Measurements from ENCODE around the gene PPP2CA.

PPP2CA gene

DNA sequence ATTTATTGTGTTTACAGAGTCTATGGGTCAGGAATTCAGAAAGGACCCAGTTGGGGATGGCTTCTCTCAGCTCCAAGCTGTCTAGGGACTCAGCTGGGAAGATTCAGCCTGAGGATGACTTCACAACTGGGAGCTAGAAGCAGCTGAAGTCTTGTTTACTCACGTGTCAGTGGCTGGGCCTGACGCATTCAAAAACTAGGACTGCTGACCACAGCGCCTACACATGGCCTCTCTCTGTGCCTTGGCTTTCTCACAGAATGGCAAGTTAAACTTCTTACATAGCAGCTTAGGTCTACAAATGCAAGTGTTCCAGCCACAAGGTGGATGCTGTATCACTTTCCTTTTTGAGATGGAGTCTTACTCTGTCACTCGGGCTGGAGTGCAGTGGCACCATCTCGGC, 16.3 kb upstream of the PPP2CA start:
- H3K27me3 ChIP-seq (ENCODE audit: low read length): no peaks in the 10 kb centered on the region
- no peak overlapping the region for H2AFZ ChIP-seq (ENCODE audit: low read depth, low read length, severe bottlenecking)
- no peak for TF ChIP-seq EZH2phosphoT487 (conservative IDR thresholded peaks at IDR 0.05; ENCODE audit: low read length)
- TF ChIP-seq, protein P1, sequence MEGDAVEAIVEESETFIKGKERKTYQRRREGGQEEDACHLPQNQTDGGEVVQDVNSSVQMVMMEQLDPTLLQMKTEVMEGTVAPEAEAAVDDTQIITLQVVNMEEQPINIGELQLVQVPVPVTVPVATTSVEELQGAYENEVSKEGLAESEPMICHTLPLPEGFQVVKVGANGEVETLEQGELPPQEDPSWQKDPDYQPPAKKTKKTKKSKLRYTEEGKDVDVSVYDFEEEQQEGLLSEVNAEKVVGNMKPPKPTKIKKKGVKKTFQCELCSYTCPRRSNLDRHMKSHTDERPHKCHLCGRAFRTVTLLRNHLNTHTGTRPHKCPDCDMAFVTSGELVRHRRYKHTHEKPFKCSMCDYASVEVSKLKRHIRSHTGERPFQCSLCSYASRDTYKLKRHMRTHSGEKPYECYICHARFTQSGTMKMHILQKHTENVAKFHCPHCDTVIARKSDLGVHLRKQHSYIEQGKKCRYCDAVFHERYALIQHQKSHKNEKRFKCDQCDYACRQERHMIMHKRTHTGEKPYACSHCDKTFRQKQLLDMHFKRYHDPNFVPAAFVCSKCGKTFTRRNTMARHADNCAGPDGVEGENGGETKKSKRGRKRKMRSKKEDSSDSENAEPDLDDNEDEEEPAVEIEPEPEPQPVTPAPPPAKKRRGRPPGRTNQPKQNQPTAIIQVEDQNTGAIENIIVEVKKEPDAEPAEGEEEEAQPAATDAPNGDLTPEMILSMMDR (IDR thresholded peaks at IDR 0.05; ENCODE audit: insufficient read depth, low read length, poor library complexity, severe bottlenecking): no peak
- no peak overlapping the region for H3K27ac ChIP-seq (ENCODE audit: low read depth, low read length)
- no peaks in the 10 kb centered on the region for H4K20me1 ChIP-seq (ENCODE audit: low read depth, low read length)
- no peak overlapping the region for H3K4me3 ChIP-seq (ENCODE audit: insufficient read depth, low read length, poor library complexity, severe bottlenecking)
- no peaks in the 10 kb centered on the region for H3K36me3 ChIP-seq (ENCODE audit: low read length)
- no peaks in the 10 kb centered on the region for H3F3A ChIP-seq (ENCODE audit: insufficient read depth)
- no peaks in the 10 kb centered on the region for H3K9me3 ChIP-seq (ENCODE audit: insufficient read depth, low read length)
- H3K4me2 ChIP-seq (ENCODE audit: low read depth, low read length, poor library complexity, severe bottlenecking): no peak overlapping the region
- no peak overlapping the region for H3K9ac ChIP-seq (ENCODE audit: low read length)
- no peaks in the 10 kb centered on the region for H3K9me2 ChIP-seq (replicated peaks; ENCODE audit: insufficient read depth, low read length)
- no peaks in the 10 kb centered on the region for H3K79me2 ChIP-seq (ENCODE audit: insufficient read depth, low read length)

DNA sequence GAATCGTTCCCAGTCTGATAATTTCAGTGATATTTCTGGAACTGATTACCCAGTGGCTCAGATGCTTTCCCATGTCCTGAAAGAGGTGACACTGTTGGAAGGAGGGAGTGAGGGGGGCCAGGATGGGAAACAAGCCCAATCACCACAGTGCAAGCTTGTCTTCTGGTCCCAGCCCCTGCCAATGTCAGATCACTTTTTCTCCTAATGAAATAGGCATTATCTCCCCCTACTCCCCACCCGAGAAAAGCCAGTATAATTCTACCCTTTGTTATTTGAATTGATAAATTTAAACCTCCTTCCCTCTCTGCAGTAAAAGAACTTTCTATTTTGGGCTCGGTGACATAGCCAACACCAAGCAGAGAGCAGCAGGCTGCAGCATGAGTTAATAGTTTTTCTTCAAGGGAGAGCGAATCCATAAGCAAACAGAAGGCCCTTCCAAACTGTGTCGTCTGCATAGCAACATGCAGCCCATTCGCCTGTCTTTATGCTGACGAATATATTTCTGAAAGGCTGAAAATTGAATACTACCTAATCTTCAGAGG, 14.6 kb upstream of the PPP2CA start:
- no peaks in the 10 kb centered on the region for H4K20me1 ChIP-seq (ENCODE audit: low read depth, low read length)
- H3K9me2 ChIP-seq (replicated peaks; ENCODE audit: insufficient read depth, low read length): no peaks in the 10 kb centered on the region
- no peak overlapping the region for H2AFZ ChIP-seq (ENCODE audit: low read depth, low read length, severe bottlenecking)
- no peaks in the 10 kb centered on the region for H3K36me3 ChIP-seq (ENCODE audit: low read length)
- no peak overlapping the region for H3K4me2 ChIP-seq (ENCODE audit: low read depth, low read length, poor library complexity, severe bottlenecking)
- no peak overlapping the region for H3K27ac ChIP-seq (ENCODE audit: low read depth, low read length)
- H3K9ac ChIP-seq (ENCODE audit: low read length): no peak overlapping the region
- H3K9me3 ChIP-seq (ENCODE audit: insufficient read depth, low read length): no peaks in the 10 kb centered on the region
- H3K4me3 ChIP-seq (ENCODE audit: insufficient read depth, low read length, poor library complexity, severe bottlenecking): no peak overlapping the region
- H3K27me3 ChIP-seq (ENCODE audit: low read length): no peaks in the 10 kb centered on the region
- H3K79me2 ChIP-seq (ENCODE audit: insufficient read depth, low read length): no peaks in the 10 kb centered on the region
- no peaks in the 10 kb centered on the region for H3F3A ChIP-seq (ENCODE audit: insufficient read depth)
- no peak for TF ChIP-seq EZH2phosphoT487 (conservative IDR thresholded peaks at IDR 0.05; ENCODE audit: low read length)
- TF ChIP-seq, protein P1 (IDR thresholded peaks at IDR 0.05; ENCODE audit: insufficient read depth, low read length, poor library complexity, severe bottlenecking): no peak

DNA sequence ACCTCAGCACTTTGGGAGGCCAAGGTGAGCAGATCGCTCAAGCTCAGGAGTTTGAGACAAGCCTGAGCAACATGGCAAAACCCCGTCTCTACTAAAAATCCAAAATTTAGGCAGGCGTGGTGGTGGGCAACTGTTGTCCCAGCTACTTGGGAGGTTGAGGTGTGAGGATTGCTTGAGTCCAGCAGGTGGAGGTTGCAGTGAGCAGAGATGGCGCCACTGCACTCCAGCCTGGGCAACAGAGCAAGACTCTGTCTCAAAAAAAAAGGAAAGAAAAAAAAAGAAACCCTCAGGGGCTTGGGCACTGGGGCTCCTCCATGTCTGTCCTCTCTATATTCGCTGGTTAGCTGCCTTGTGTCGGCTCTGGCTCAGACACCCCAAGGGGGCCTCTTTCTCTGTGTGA, 10.9 kb upstream of the PPP2CA start:
- no peak overlapping the region for H2AFZ ChIP-seq (ENCODE audit: low read depth, low read length, severe bottlenecking)
- TF ChIP-seq EZH2phosphoT487 (conservative IDR thresholded peaks at IDR 0.05; ENCODE audit: low read length): no peak
- TF ChIP-seq, protein P1 (IDR thresholded peaks at IDR 0.05; ENCODE audit: insufficient read depth, low read length, poor library complexity, severe bottlenecking): no peak

More for the DNA sequence above, 10.9 kb upstream of the PPP2CA start:
- Histone ChIP-seq H3K4me2 (ENCODE audit: low read depth, low read length, poor library complexity, severe bottlenecking) (no peak overlapping the region), H3F3A (ENCODE audit: insufficient read depth) (no peaks in the 10 kb centered on the region), H3K9ac (ENCODE audit: low read length) (no peak overlapping the region), H3K4me3 (ENCODE audit: insufficient read depth, low read length, poor library complexity, severe bottlenecking) (no peak overlapping the region), H3K27ac (ENCODE audit: low read depth, low read length) (no peak overlapping the region), H3K79me2 (ENCODE audit: insufficient read depth, low read length) (no peaks in the 10 kb centered on the region), H3K9me2 (replicated peaks; ENCODE audit: insufficient read depth, low read length) (no peaks in the 10 kb centered on the region), H4K20me1 (ENCODE audit: low read depth, low read length) (no peaks in the 10 kb centered on the region), H3K27me3 (ENCODE audit: low read length) (no peaks in the 10 kb centered on the region), H3K36me3 (ENCODE audit: low read length) (no peaks in the 10 kb centered on the region), H3K9me3 (ENCODE audit: insufficient read depth, low read length) (no peaks in the 10 kb centered on the region)
